NCI-H2227 treated with DMSO at 0.1 percent for 48 hours (cell line): ENCODE measurements around the gene SH3TC1.

Source experiments
- DNase-seq: peaks from one replicate; lab custom pipeline; 2025; lab: John Stamatoyannopoulos, UW

The SH3TC1 gene

GRCh38 chr4:8198906-8199593, at the start of gene SH3TC1:
TSS of gene SH3TC1 (plus strand) at chr4:8199290. CDS start at chr4:8205195, 5,905 bp downstream.
- no peak for DNase-seq

GRCh38 chr4:8149664-8150063, 49.4 kb upstream of the SH3TC1 start:
- no peak for DNase-seq

- no peak for DNase-seq
Observed at GRCh38 chr4:8150152-8151090, 48.7 kb upstream of the SH3TC1 start.

DNA sequence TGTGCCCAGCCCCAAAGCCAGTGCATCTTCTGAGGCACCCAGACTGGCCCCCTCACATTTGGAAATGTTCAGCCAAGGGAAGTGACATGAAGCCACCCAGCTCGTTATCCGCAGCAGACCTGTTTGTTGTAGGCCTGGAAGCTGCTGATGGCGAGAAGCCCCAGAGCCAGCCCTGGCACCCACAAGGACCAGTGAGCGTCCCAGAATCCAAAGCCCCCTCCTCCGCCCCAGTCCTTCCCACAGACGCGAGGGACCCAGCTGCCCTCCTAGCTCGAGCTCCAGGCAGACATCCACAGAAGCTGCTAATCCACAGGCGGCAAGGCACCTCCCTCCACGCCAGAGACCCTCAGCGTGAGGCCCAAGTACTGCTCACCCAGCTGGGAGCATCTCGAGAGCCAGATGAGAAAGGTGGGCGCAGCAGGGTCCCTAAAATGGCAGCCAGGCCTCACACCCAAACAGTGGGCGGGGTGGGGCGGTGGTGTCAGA, 47.9 kb upstream of the SH3TC1 start:
- no peak for DNase-seq

GRCh38 chr4:8152090-8152864, 46.8 kb upstream of the SH3TC1 start:
- no peak for DNase-seq

DNA sequence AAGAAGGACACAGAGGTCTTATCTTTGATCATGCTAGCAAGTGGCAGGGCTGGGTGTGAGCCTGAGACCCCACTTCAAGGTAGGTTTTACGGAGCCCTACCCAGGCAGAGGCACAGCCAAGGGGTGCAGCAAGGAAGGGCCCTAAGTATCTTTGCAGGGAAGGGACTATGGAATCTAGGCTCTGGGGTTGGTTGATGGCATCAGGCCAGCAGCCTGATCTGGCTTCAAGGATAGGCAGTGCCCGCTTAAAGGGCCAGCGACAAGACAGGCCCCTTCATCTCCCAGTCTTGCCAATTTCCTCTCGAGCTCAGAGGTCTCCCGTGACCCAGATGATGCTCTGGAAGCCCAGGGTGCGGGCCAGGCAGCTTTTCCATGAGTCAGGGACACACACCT, 46.2 kb upstream of the SH3TC1 start:
- DNase-seq: no peak

- DNase-seq: no peak
Observed at GRCh38 chr4:8153441-8153840, 45.6 kb upstream of the SH3TC1 start.

DNA sequence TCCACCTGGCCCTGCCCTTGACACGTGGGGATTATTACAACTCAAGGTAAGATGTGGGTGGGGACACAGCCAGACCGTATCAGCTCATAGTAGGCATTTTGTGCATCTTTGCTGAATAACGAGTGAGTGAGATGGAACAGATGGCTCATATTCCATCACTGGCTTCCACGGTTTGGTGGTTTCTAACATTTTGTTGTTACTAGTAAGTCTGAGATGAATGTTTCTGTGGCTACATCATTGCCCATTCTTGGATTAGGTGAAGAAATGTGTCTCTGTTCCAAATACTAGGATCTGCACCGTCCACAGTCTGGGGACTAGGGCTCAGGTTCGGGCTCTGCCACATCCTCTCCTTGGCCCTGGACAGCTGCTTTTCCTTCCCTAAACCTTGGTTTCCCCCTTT, 44.0 kb upstream of the SH3TC1 start:
- DNase-seq: no peak

DNA sequence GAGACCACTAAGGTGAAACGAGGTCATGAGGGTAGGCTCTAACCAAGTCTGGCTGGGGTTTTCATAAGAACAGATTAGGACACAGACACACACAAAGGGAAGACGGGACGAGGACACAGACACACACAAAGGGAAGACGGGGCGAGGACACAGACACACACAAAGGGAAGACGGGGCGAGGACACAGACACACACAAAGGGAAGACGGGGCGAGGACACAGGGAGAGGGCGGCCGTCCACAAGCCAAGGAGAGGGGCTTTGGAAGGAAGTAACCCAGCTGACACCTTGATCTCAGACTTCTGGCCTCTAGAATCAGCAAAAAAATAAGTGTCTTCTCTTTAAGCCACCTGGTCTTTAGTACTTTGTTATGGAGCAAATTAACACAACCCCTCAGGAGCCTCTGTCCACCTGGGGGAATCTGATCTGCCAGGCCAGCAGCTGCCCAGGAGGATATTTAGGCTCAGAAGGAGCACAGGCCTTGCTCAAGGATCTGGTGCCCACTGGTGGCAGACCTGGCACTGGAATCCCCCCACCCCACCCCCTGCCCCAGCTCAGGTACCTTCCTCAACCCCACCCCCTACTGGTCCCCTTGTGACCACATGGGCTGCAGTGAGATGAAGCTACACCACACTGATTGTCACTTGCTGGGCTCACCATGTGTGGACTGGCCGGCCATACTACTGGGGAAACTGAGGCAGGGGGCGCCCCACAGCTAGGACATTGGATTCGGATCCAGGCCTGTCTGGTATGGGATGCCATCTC, 43.2 kb upstream of the SH3TC1 start:
- DNase-seq: no peak

GRCh38 chr4:8156617-8157016, 42.5 kb upstream of the SH3TC1 start:
- no peak for DNase-seq

- peak; percentile 5 for DNase-seq
Observed at GRCh38 chr4:8157496-8157895, 41.6 kb upstream of the SH3TC1 start.

DNA sequence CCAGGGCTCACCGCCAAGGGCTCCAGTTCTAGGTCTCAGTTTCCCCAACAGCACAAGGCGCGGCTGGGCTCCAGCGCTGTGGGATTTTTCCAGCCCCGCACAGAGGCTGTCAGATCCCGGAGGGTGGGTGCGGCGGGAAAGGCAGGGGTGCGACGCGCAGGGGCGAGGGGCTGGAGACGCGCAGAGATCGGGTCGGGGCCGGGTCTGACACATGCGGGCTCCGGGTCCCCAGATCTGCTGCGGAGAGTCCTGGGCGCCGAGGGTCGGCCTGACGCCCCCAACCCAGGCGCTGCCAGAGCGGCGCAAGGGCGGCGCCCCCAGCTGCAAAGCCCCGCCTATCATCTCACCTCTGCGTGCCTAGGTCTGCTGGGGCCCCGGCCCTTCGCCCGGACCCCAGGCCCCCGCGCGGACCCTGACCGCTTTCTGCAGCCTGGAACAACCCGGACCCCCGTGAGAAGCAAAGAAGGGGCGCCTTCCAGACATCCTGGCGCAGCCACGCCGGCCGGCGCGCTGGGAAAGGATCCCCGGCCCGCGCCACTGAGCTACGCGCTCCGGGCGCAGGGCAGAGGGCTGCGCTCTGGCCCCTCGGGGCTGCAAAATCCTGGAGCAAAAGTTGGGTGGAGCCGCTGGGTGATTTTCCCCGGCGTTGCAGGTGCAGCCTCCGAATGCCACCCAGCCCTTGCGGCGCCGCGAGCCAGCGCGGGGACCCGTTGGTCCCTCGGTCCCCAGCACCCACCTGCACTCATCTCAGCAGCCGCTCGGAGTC, 41.0 kb upstream of the SH3TC1 start:
- no peak for DNase-seq

DNA sequence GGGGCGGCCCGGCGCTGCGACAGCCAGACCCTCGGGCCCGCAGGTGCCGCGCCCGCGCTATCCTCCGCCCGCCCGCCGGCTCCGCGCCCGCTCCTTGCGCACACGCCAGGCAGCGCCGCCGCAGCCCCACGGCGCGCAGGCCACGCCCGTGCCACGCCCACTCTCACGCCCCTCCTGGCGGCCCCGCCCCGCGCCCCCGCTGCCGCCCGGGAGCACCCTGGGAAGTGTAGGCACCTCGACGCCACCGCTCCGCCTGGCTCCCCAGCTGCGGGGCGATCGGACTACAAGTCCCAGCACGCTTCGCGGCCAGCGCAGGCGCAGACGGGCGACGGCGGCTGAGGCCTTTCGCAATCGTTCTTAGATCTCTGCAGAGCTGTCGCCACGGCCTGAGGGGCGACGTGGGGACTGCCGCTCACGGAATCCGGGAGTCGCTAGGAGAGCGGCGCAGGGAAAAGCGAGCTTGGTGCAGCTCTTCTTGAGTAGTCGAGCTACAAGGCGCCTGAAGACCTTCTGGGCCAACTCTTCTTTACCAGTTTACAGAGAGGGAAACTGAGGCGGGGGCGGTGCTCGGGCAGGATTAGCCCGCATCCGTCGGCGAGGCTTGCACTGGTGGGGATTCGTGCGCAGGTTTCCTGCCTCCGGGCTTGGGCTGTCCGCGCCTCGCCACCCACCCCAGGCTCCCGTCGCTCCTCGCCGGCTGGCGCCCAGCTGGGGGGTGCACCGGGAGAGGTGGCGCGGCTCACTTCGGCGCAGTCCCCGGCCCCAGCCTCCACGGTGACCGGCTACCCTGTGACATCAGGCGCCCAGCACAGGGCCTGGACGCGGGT, 40.2 kb upstream of the SH3TC1 start, which contains the start of gene ABLIM2:
Gene ABLIM2, minus strand, starts transcription at position 104 of the 827 bp plus-strand sequence. CDS start 124 bp downstream, outside the sequence.
- DNase-seq: peak; percentile 86

DNA sequence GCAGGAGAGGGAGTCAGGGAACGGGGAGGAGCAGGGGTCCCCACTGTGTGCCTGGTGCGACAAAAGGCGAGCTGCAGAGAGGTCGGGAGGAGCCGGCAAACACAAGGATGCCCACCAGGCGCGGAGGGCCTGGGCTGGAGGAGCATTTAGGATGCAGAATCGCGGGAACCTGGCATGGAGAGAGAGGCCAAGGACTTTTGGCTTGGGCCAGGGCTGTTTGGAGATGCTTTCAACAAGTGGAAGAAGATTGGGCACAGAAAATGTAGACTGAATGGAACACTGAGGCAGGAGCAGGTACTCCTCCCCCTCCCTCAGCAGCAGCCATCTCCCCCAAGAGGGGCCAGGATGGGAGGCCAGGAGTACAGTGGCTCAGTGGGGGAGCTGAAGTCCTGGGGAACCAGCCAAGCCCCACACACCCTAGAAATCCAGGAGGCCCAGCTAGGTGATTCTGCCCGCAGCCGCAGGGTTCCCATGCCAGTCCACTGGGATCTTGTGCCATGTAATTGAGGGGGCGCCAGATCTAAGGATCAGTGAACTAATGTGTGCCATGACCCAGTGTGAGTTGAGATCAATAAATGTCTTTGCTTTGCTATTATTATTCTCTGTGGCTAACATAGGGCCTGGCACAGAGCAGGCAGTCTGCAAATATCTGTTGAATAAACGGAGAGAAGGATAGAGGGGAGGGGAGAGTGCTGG, 39.4 kb upstream of the SH3TC1 start:
- no peak for DNase-seq

- no peak for DNase-seq
Observed at GRCh38 chr4:8160233-8160560, 38.9 kb upstream of the SH3TC1 start.

GRCh38 chr4:8160572-8160971, 38.5 kb upstream of the SH3TC1 start:
- DNase-seq: no peak

- DNase-seq: no peak
Observed at GRCh38 chr4:8162625-8163024, 36.5 kb upstream of the SH3TC1 start.

DNA sequence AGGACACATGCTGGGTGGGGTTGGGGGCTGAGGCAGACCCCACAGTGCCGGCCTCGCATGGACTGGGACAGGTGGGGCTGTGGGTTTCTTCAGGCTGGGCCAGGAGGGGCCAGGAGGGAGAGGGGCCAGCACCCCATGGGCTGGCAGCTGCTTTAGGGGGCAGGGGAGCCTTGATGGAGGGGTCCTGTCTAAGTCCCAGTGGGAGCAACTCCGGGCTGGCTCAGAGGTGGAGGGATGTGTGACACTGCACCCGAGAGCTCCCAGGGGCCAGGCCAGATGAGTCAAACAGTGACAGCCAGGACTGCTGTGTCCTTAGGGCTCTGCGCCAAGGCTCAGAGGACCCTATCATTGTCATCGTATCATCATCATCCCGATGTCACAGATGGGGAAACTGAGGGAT, 36.1 kb upstream of the SH3TC1 start:
- DNase-seq: no peak
